HCT116 (cell line): ENCODE results near the gene CRIP1. TPM values are rescaled to one million over a fixed set of nuclear protein-coding genes. Genes with fewer than 3 reads are reported as not detected.
A peak's percentile ranks its signal among the peaks of the same experiment; 100 is the strongest.

Experiments used
- ATAC-seq: fragments of 200-7000 bp; cut with Tn5 transposase; 2 replicates; pipeline ENCODE4 v1.9.1; 2020; ENCODE audit warnings: mild to moderate bottlenecking, moderate library complexity
- BruUV-seq: library from RNA; stranded (reverse); fragments of 400-500 nt; replicated peaks from 2 replicates; lab custom pipeline; 2021; lab: Mats Ljungman, UMichigan
- CTCF ChIA-PET: fragments of 300-600 bp; sonication (Branson Sonifier 250); formaldehyde crosslinking; loops from one replicate; lab custom pipeline; 2021; ENCODE audit warnings: antibody characterized with exemption; lab: Charles Lee
- POLR2A ChIA-PET: fragments of 300-600, 350-600 bp; sonication (Branson Sonifier 250); formaldehyde crosslinking; loops from one replicate; lab custom pipeline; 2021; ENCODE audit warnings: antibody characterized with exemption; lab: Charles Lee
- RAD21 ChIA-PET, 2 experiments: fragments of 300-600 bp; sonication (Branson Sonifier 250); formaldehyde crosslinking; loops; one replicate each; lab custom pipeline; 2023; ENCODE audit warnings: low total read pairs in 2 of 2; ENCODE audit not compliant: uncharacterized antibody in 2 of 2, unreplicated experiment in 2 of 2, low non-redundant PET in 1 of 2; lab: Charles Lee
- DNase-seq: peaks from one replicate; pipeline ENCODE4 v3.0.0-alpha.2; 2010; ENCODE audit warnings: low read depth, low spot score
- H2AFZ ChIP-seq: fragments of 200-600 bp; shearing (Covaris generic), sonication (generic); 2 replicates; pipeline ENCODE4 v1.6.1; 2017; ENCODE audit warnings: low read depth, mixed run types, mixed read lengths, antibody characterized with exemption, low read length; ENCODE audit not compliant: poor library complexity, severe bottlenecking
- H3K27ac ChIP-seq: 2 replicates; pipeline ENCODE4 v1.5.1; 2012; ENCODE audit warnings: low read depth, low read length
- H3K27me3 ChIP-seq: fragments of 200-600 bp; sonication (generic); 2 replicates; pipeline ENCODE4 v1.6.1; 2016; ENCODE audit warnings: mixed run types, low read length, mixed read lengths; ENCODE audit not compliant: insufficient read depth
- H3K36me3 ChIP-seq, 2 experiments: fragments of 200-500 bp in 1 of 2; fragments of 200-600 bp in 1 of 2; sonication (Bioruptor generic) in 1 of 2; sonication (generic) in 1 of 2; 2 replicates each; pipeline versions ENCODE4 v1.5.1 to v1.6.1; 2014 to 2016; ENCODE audit warnings: low read length in 2 of 2, inconsistent platforms in 1 of 2, mixed read lengths in 1 of 2, mixed run types in 1 of 2; ENCODE audit not compliant: insufficient read depth in 2 of 2, control insufficient read depth in 1 of 2
- H3K4me1 ChIP-seq, 2 experiments: fragments of 200-600 bp in 1 of 2; sonication (generic) in 1 of 2; 2 replicates each; pipeline versions ENCODE4 v1.5.1 to v1.6.1; 2012 to 2017; ENCODE audit warnings: low read length in 2 of 2, inconsistent platforms in 1 of 2, mild to moderate bottlenecking in 1 of 2, mixed read lengths in 1 of 2, mixed run types in 1 of 2, moderate library complexity in 1 of 2; ENCODE audit not compliant: insufficient read depth in 2 of 2, control insufficient read depth in 1 of 2
- H3K4me2 ChIP-seq: fragments of 200-600 bp; sonication (generic); 2 replicates; pipeline ENCODE4 v1.6.1; 2017; ENCODE audit warnings: mixed run types, low read length, mixed read lengths
- H3K4me3 ChIP-seq, 2 experiments: fragments of 200-600 bp in 1 of 2; sonication (generic) in 1 of 2; replicated peaks in 1 of 2; 2 replicates each; pipeline ENCODE4 v1.5.1; 2011 to 2016; ENCODE audit warnings: low read length in 2 of 2, control low read depth in 1 of 2, low read depth in 1 of 2, mild to moderate bottlenecking in 1 of 2, mixed read lengths in 1 of 2, mixed run types in 1 of 2
- H3K79me2 ChIP-seq: fragments of 200-600 bp; sonication (generic); 2 replicates; pipeline ENCODE4 v1.6.1; 2017; ENCODE audit warnings: mild to moderate bottlenecking, mixed run types, low read length, moderate library complexity, mixed read lengths; ENCODE audit not compliant: insufficient read depth
- H3K9ac ChIP-seq: fragments of 200-600 bp; sonication (generic); 2 replicates; pipeline ENCODE4 v1.6.1; 2016; ENCODE audit warnings: low read length, mixed read lengths
- H3K9me2 ChIP-seq: fragments of 200-600 bp; sonication (generic), shearing (Covaris generic); 2 replicates; pipeline ENCODE4 v1.6.1; 2017; ENCODE audit warnings: mixed run types, mild to moderate bottlenecking, moderate library complexity; ENCODE audit not compliant: insufficient read depth
- H3K9me3 ChIP-seq, 2 experiments: fragments of 200-500 bp in 1 of 2; fragments of 200-600 bp in 1 of 2; sonication (Bioruptor generic) in 1 of 2; sonication (generic) in 1 of 2; 2 replicates each; pipeline ENCODE4 v1.6.1; 2014 to 2017; ENCODE audit warnings: low read length in 2 of 2, mixed read lengths in 2 of 2, inconsistent platforms in 1 of 2, low read depth in 1 of 2, mild to moderate bottlenecking in 1 of 2, mixed run types in 1 of 2, moderate library complexity in 1 of 2; ENCODE audit not compliant: control insufficient read depth in 1 of 2, insufficient read depth in 1 of 2
- H4K20me1 ChIP-seq: fragments of 200-600 bp; sonication (generic), shearing (Covaris generic); 2 replicates; pipeline ENCODE4 v1.6.1; 2017; ENCODE audit warnings: mixed run types, mild to moderate bottlenecking, moderate library complexity; ENCODE audit not compliant: insufficient read depth
- ELF1 ChIP-seq: IDR thresholded peaks from 2 replicates; pipeline ENCODE4 v1.6.1; 2012; ENCODE audit warnings: low read depth, borderline replicate concordance
- YY1 ChIP-seq: IDR thresholded peaks from 2 replicates; pipeline ENCODE4 v1.6.1; 2011; ENCODE audit warnings: low read length, low read depth, moderate library complexity, mild to moderate bottlenecking; ENCODE audit not compliant: insufficient replicate concordance; ENCODE audit errors: extremely low read depth
- ZNF274 ChIP-seq: fragments of 200-500 bp; sonication (Bioruptor generic); IDR thresholded peaks from 2 replicates; pipeline ENCODE4 v1.6.1; 2014; ENCODE audit warnings: mild to moderate bottlenecking, low read depth, low read length, inconsistent platforms
- intact Hi-C: fragments of 100-400 bp; cut with micrococcal nuclease; formaldehyde crosslinking; loops from 2 replicates; pipeline ENCODE4 v1.10.0; 2022
- total RNA-seq: library from RNA; stranded (reverse); gene quantifications from one replicate; pipeline ENCODE4 v1.2.1, GENCODE V29; 2021; ENCODE audit not compliant: unreplicated experiment
- TF ChIP-seq, protein P1 (sequence below): IDR thresholded peaks from 2 replicates; pipeline ENCODE4 v1.6.1; 2012; ENCODE audit warnings: low read depth

Gene CRIP1
- total RNA-seq, 1 experiment from 2014 or later = 260 TPM

DNA sequence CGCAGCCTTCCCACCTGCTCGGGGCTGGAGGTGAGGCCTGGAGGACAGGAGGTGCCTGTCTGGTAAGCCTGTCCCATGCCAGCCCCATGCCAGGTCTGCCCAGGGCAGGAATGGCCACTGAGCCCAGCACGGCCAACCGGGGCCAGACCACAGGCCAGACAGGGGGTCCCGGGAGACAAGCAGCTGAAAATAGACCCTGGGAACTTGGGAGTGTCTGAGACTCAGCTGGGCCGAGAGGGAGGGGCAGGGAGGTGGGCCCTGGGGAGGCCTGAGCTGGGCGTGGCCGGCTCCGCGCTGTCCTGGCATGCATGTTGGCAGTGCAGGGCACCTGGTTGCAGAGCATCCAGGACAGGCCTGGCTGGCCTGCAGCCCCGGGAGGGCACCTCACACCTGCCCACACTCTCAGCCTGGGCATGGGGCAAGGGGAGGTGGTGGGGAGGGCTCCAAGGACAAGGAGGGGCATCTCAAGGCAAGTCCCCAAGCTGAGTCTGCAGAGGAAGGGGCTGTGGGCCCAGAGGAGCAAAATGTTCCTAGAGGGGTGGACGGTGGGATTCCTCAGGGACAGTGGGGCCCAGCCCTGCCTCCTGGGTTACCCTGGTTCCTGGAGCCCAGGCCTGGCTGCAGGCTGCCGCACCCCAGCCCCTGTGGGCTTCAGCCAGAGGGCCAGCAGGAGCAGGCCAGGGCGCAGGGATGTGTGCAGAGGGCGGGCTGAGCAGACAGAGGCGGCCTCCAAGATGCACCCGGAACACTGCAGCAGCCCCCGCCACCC lies 3.2 kb upstream of the CRIP1 start:
- TF ChIP-seq YY1 = no peak
- TF ChIP-seq, protein P1, sequence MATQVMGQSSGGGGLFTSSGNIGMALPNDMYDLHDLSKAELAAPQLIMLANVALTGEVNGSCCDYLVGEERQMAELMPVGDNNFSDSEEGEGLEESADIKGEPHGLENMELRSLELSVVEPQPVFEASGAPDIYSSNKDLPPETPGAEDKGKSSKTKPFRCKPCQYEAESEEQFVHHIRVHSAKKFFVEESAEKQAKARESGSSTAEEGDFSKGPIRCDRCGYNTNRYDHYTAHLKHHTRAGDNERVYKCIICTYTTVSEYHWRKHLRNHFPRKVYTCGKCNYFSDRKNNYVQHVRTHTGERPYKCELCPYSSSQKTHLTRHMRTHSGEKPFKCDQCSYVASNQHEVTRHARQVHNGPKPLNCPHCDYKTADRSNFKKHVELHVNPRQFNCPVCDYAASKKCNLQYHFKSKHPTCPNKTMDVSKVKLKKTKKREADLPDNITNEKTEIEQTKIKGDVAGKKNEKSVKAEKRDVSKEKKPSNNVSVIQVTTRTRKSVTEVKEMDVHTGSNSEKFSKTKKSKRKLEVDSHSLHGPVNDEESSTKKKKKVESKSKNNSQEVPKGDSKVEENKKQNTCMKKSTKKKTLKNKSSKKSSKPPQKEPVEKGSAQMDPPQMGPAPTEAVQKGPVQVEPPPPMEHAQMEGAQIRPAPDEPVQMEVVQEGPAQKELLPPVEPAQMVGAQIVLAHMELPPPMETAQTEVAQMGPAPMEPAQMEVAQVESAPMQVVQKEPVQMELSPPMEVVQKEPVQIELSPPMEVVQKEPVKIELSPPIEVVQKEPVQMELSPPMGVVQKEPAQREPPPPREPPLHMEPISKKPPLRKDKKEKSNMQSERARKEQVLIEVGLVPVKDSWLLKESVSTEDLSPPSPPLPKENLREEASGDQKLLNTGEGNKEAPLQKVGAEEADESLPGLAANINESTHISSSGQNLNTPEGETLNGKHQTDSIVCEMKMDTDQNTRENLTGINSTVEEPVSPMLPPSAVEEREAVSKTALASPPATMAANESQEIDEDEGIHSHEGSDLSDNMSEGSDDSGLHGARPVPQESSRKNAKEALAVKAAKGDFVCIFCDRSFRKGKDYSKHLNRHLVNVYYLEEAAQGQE = no peak
- no peak for TF ChIP-seq ELF1
- TF ChIP-seq ZNF274 = no peak
- DNase-seq (no peak), ATAC-seq (no peak)
- H3K27me3 ChIP-seq = no peaks in the 10 kb centered on the region
- H2AFZ ChIP-seq = no peak overlapping the region
- ChIA-PET POLR2A (no interaction called here), RAD21 (no interaction called here), CTCF (no interaction called here)
- H3K4me2 ChIP-seq = peak overlapping the region; percentile 23; the same call in 1 of the 2 replicates
- intact Hi-C loops = no loop called here
- no TSS peak for BruUV-seq
- H3K79me2 ChIP-seq = peaks cover 5% of the 10 kb centered on the region; the same call in 1 of the 2 replicates
- no peaks in the 10 kb centered on the region for H3K9me3 ChIP-seq
- H4K20me1 ChIP-seq = no peaks in the 10 kb centered on the region
- H3K4me3 ChIP-seq = no peak overlapping the region
- H3K9me2 ChIP-seq = no peaks in the 10 kb centered on the region
- no peaks in the 10 kb centered on the region for H3K36me3 ChIP-seq
- no peak overlapping the region; the same call in 1 of the 2 replicates for H3K27ac ChIP-seq
- H3K9ac ChIP-seq = peak overlapping the region; percentile 99; the same call in 1 of the 2 replicates
- H3K4me1 ChIP-seq = peaks cover 28 to 81% of the 10 kb centered on the region in 2 experiments
